ENCODE measurements around the gene MED9.
A peak's percentile ranks its signal among the peaks of the same experiment; 100 is the strongest.

Gene MED9

GRCh38 chr17:17538417-17539391 lies 61.9 kb downstream of the MED9 start:
- DNase-seq (ENCODE audit: low read depth), result peak; percentile 10
- TF ChIP-seq, protein P1, sequence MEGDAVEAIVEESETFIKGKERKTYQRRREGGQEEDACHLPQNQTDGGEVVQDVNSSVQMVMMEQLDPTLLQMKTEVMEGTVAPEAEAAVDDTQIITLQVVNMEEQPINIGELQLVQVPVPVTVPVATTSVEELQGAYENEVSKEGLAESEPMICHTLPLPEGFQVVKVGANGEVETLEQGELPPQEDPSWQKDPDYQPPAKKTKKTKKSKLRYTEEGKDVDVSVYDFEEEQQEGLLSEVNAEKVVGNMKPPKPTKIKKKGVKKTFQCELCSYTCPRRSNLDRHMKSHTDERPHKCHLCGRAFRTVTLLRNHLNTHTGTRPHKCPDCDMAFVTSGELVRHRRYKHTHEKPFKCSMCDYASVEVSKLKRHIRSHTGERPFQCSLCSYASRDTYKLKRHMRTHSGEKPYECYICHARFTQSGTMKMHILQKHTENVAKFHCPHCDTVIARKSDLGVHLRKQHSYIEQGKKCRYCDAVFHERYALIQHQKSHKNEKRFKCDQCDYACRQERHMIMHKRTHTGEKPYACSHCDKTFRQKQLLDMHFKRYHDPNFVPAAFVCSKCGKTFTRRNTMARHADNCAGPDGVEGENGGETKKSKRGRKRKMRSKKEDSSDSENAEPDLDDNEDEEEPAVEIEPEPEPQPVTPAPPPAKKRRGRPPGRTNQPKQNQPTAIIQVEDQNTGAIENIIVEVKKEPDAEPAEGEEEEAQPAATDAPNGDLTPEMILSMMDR (IDR thresholded peaks at IDR 0.05; ENCODE audit: insufficient read depth, low read depth, low read length, missing control alignments), result no peak
- H3K4me3 ChIP-seq (ENCODE audit: low read length), result no peak overlapping the region

GRCh38 chr17:17539591-17539990 lies 62.8 kb downstream of the MED9 start:
- TF ChIP-seq, protein P1 (IDR thresholded peaks at IDR 0.05; ENCODE audit: insufficient read depth, low read depth, low read length, missing control alignments), result no peak
- H3K4me3 ChIP-seq (ENCODE audit: low read length), result no peak overlapping the region
- DNase-seq (ENCODE audit: low read depth), result no peak

DNA sequence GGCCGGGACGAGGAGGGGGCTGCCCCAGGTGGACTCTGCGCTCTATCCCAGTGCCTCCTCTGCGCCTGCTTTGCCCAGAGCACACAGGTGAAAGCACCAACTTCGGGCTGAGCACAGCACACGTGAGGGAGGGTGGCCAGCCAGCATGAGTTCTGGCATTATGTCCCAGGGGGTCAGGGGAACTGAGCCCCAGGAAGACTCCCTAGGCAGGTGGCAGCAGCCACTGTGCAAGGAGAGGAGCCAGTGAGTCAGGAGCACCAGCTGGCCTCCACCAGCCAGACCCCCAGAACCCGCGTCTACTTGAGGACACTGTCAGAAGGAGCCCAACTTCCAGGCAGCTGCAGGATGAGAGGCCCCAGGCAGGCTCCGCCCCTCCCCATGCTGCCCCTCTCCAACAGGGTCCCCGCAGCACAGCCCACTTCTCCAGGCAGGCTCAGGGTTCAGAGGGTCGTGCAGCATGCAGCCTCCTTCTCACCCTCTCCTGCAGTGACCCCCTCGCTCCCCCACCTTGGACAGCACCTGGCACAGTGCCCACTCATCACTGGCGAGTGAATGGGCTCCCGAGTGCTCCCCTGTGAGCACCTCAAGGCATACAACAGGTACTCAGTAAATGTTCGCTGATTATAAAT lies 63.6 kb downstream of the MED9 start:
- no peak overlapping the region for H3K4me3 ChIP-seq (ENCODE audit: low read length)
- no peak for DNase-seq (ENCODE audit: low read depth)
- TF ChIP-seq, protein P1 (IDR thresholded peaks at IDR 0.05; ENCODE audit: insufficient read depth, low read depth, low read length, missing control alignments), result no peak

- H3K4me3 ChIP-seq (ENCODE audit: low read length), result no peak overlapping the region
- no peak for DNase-seq (ENCODE audit: low read depth)
- TF ChIP-seq, protein P1 (IDR thresholded peaks at IDR 0.05; ENCODE audit: insufficient read depth, low read depth, low read length, missing control alignments), result no peak
Observed at GRCh38 chr17:17540935-17541639, 64.3 kb downstream of the MED9 start.

- no peak for DNase-seq (ENCODE audit: low read depth)
- H3K4me3 ChIP-seq (ENCODE audit: low read length), result no peak overlapping the region
- TF ChIP-seq, protein P1 (IDR thresholded peaks at IDR 0.05; ENCODE audit: insufficient read depth, low read depth, low read length, missing control alignments), result no peak
Observed at GRCh38 chr17:17541640-17542001, 64.8 kb downstream of the MED9 start.

All from epithelial cell of esophagus (primary cell).